ENCODE data around the gene IRS2.

DNA sequence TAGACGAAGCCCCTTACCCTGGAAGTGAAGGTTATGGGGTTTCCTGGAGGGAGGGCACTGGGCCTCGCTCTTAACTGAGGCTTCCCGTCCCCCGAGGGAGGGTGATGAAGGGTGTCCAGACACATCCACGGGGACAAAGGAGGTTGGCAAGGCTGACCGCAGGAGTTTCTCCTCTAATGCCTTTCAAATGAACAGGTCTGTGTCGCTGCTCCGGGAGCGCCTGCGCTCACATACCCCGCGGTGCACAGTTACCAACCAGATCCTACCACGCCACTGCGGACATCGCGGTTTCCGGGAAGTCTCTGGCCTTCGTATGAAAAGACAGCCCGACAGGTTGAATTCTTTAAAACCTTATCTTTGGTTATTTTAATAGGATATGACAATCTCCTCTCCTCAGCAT is 41.3 kb downstream of the IRS2 start:
- TF ChIP-seq, protein P1, sequence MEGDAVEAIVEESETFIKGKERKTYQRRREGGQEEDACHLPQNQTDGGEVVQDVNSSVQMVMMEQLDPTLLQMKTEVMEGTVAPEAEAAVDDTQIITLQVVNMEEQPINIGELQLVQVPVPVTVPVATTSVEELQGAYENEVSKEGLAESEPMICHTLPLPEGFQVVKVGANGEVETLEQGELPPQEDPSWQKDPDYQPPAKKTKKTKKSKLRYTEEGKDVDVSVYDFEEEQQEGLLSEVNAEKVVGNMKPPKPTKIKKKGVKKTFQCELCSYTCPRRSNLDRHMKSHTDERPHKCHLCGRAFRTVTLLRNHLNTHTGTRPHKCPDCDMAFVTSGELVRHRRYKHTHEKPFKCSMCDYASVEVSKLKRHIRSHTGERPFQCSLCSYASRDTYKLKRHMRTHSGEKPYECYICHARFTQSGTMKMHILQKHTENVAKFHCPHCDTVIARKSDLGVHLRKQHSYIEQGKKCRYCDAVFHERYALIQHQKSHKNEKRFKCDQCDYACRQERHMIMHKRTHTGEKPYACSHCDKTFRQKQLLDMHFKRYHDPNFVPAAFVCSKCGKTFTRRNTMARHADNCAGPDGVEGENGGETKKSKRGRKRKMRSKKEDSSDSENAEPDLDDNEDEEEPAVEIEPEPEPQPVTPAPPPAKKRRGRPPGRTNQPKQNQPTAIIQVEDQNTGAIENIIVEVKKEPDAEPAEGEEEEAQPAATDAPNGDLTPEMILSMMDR (IDR thresholded peaks at IDR 0.05; ENCODE audit: low read depth, low read length, missing input control) = no peak
- TF ChIP-seq, protein P2, sequence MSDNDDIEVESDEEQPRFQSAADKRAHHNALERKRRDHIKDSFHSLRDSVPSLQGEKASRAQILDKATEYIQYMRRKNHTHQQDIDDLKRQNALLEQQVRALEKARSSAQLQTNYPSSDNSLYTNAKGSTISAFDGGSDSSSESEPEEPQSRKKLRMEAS (IDR thresholded peaks at IDR 0.05) = no peak
- TF ChIP-seq EGR1 (IDR thresholded peaks at IDR 0.05; ENCODE audit: low read depth in 2 of 2) = no peak
